ENCODE results near the gene C2orf80. TPM values are rescaled to one million over a fixed set of nuclear protein-coding genes. Genes with fewer than 3 reads are reported as not detected.

The C2orf80 gene
- total and polyA plus RNA-seq, 9 of the 15 experiments (the other 6 are each of a cell fraction or from before 2014, with no cell fraction given) = not detected

DNA sequence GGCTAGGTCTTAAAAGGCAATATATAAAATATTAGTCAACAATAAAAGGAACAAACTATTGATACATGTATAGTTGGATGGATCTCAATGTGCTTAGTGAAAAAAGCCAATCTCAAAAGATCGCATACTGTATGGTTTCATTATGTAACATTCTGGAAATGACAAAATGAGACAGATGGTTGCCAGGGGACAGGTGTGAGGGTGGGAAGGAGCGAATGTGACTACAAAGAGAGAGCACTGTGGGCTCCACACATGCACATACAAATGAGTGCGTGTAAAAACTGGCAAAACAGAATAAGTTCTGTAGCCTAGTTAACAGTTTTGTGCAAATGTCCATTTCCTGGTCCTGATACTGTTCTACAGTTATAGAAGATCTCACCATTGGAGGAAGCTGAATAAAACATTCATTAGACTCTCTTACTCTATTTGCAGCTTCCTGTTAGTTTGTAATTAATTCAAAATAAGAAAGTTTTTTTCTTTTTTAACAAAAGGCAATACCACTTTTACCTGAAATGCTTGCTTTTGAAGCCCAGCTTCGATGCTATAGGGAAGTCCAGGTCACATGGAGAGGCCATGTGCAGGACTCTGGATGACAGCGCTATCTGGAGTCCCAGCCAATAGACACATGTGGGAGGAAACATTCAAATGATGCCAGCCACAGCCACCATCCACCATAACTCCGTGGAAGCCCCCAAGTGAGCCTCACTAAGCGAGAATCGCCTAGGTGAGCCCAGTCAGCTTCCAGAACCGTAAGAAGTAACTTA lies 21.0 kb upstream of the C2orf80 start:
- ATAC-seq (peak; percentile 51; the same call in 2 of the 3 replicates), FAIRE-seq (no peak), DNase-seq (ENCODE audit: extremely low read depth in 1 of 4, low spot score in 3 of 4) (no peak)
- Histone ChIP-seq H3K4me3 (no peak overlapping the region), H3K4me1 (replicated peaks in 1 of 2; ENCODE audit: control insufficient read depth in 2 of 2, insufficient read depth in 2 of 2, low read length in 2 of 2) (no peaks in the 10 kb centered on the region; a peak in 1 of 5 replicates), H3K79me2 (ENCODE audit: control insufficient read depth, insufficient read depth, low read length) (no peaks in the 10 kb centered on the region), H3K9me3 (replicated peaks; ENCODE audit: control insufficient read depth, insufficient read depth, low read depth, low read length) (no peaks in the 10 kb centered on the region), H4K20me1 (replicated peaks; ENCODE audit: control insufficient read depth, insufficient read depth, low read length) (no peaks in the 10 kb centered on the region), H3K27me3 (ENCODE audit: control insufficient read depth in 2 of 2, insufficient read depth in 2 of 2, low read length in 2 of 2) (no peaks in the 10 kb centered on the region), H3K4me2 (ENCODE audit: insufficient read depth, low read length) (no peak overlapping the region), H3K9me1 (ENCODE audit: control insufficient read depth, insufficient read depth, low read length) (no peaks in the 10 kb centered on the region), H3K36me3 (ENCODE audit: control insufficient read depth, insufficient read depth, low read length) (no peaks in the 10 kb centered on the region), H2AFZ (ENCODE audit: low read depth, low read length) (peak overlapping the region; percentile 44; the same call in 1 of the 2 replicates), H3K9ac (ENCODE audit: insufficient read depth in 1 of 2, low read depth in 2 of 2, low read length in 2 of 2) (no peak overlapping the region), H3K27ac (ENCODE audit: extremely low read depth, low read depth, low read length) (no peak overlapping the region)
- ChIA-PET POLR2A (no interaction called here), CTCF (ENCODE audit: low intra/inter-chr PET ratio) (interaction anchor here (0.6 kb wide), 1 partner anchor 17 kb away, joined by 3 read pairs; no protein-coding TSS in a partner anchor)
- no TSS peak for BruUV-seq (replicated peaks)
- in situ Hi-C loops (cut with MboI) = no loop called here
- intact Hi-C loops (cut with micrococcal nuclease) = no loop called here
- WGBS (ENCODE audit: insufficient coverage, low coverage, missing lambda C conversion rate) = 48% methylated on average over 9 of the region's 9 CpGs
- no peak for TF ChIP-seq MAFF (IDR thresholded peaks at IDR 0.05; ENCODE audit: low read length)
- no peak for TF ChIP-seq KHSRP (IDR thresholded peaks at IDR 0.05)
- TF ChIP-seq, protein P1, sequence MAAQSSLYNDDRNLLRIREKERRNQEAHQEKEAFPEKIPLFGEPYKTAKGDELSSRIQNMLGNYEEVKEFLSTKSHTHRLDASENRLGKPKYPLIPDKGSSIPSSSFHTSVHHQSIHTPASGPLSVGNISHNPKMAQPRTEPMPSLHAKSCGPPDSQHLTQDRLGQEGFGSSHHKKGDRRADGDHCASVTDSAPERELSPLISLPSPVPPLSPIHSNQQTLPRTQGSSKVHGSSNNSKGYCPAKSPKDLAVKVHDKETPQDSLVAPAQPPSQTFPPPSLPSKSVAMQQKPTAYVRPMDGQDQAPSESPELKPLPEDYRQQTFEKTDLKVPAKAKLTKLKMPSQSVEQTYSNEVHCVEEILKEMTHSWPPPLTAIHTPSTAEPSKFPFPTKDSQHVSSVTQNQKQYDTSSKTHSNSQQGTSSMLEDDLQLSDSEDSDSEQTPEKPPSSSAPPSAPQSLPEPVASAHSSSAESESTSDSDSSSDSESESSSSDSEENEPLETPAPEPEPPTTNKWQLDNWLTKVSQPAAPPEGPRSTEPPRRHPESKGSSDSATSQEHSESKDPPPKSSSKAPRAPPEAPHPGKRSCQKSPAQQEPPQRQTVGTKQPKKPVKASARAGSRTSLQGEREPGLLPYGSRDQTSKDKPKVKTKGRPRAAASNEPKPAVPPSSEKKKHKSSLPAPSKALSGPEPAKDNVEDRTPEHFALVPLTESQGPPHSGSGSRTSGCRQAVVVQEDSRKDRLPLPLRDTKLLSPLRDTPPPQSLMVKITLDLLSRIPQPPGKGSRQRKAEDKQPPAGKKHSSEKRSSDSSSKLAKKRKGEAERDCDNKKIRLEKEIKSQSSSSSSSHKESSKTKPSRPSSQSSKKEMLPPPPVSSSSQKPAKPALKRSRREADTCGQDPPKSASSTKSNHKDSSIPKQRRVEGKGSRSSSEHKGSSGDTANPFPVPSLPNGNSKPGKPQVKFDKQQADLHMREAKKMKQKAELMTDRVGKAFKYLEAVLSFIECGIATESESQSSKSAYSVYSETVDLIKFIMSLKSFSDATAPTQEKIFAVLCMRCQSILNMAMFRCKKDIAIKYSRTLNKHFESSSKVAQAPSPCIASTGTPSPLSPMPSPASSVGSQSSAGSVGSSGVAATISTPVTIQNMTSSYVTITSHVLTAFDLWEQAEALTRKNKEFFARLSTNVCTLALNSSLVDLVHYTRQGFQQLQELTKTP (IDR thresholded peaks at IDR 0.05; ENCODE audit: low read depth in 1 of 2, partially characterized antibody in 2 of 2) = no peak
- TF ChIP-seq, protein P2, sequence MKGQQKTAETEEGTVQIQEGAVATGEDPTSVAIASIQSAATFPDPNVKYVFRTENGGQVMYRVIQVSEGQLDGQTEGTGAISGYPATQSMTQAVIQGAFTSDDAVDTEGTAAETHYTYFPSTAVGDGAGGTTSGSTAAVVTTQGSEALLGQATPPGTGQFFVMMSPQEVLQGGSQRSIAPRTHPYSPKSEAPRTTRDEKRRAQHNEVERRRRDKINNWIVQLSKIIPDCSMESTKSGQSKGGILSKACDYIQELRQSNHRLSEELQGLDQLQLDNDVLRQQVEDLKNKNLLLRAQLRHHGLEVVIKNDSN (CRISPR knock-in tag; IDR thresholded peaks at IDR 0.05) = peak; percentile 48; the same call in 1 of the 2 replicates
- TF ChIP-seq ELF2 (CRISPR knock-in tag; IDR thresholded peaks at IDR 0.05) = no peak
- no peak for TF ChIP-seq PHB2 (IDR thresholded peaks at IDR 0.05; ENCODE audit: low read depth)
- no peak for TF ChIP-seq SNIP1 (IDR thresholded peaks at IDR 0.05; ENCODE audit: low read depth)
- TF ChIP-seq, protein P3, sequence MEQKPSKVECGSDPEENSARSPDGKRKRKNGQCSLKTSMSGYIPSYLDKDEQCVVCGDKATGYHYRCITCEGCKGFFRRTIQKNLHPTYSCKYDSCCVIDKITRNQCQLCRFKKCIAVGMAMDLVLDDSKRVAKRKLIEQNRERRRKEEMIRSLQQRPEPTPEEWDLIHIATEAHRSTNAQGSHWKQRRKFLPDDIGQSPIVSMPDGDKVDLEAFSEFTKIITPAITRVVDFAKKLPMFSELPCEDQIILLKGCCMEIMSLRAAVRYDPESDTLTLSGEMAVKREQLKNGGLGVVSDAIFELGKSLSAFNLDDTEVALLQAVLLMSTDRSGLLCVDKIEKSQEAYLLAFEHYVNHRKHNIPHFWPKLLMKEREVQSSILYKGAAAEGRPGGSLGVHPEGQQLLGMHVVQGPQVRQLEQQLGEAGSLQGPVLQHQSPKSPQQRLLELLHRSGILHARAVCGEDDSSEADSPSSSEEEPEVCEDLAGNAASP (IDR thresholded peaks at IDR 0.05) = no peak
- TF ChIP-seq SETDB1 (IDR thresholded peaks at IDR 0.05; ENCODE audit: low read length) = no peak

All from K562 (cell line).